Measurements from ENCODE around the gene PSMG1. TPM values are rescaled to one million over a fixed set of nuclear protein-coding genes. Genes with fewer than 3 reads are reported as not detected.

The PSMG1 gene
- total RNA-seq, 1 experiment from 2014 or later = 78.8 TPM

GRCh38 chr21:39153842-39154241 is 29.4 kb downstream of the PSMG1 start:
- no peak overlapping the region for H3K23ac ChIP-seq (ENCODE audit: insufficient read length, low read depth, low read length)
- H2AFZ ChIP-seq (ENCODE audit: low read length) = no peak overlapping the region

More at GRCh38 chr21:39153842-39154241, 29.4 kb downstream of the PSMG1 start:
- Histone ChIP-seq H3K9ac (ENCODE audit: extremely low read depth, insufficient read length, low read length) (no peak overlapping the region), H2AK5ac (ENCODE audit: insufficient read length, low read length) (no peak overlapping the region), H4K91ac (ENCODE audit: insufficient read length, low read depth, low read length) (no peak overlapping the region), H4K8ac (replicated peaks; ENCODE audit: insufficient read length, low read depth, low read length) (no peak overlapping the region), H2BK15ac (ENCODE audit: low read depth, low read length) (no peak overlapping the region), H4K5ac (ENCODE audit: insufficient read length, low read depth, low read length) (no peak overlapping the region), H3K27me3 (ENCODE audit: insufficient read depth, low read length) (no peaks in the 10 kb centered on the region), H3K79me2 (ENCODE audit: insufficient read depth, low read length) (no peaks in the 10 kb centered on the region), H2BK120ac (ENCODE audit: low read depth, low read length, poor library complexity, severe bottlenecking) (no peak overlapping the region), H3K79me1 (ENCODE audit: insufficient read depth, low read depth, low read length, poor library complexity, severe bottlenecking) (no peaks in the 10 kb centered on the region), H3K18ac (ENCODE audit: insufficient read length, low read depth, low read length) (no peak overlapping the region), H2BK12ac (ENCODE audit: insufficient read length, low read depth, low read length) (no peak overlapping the region), H2BK5ac (ENCODE audit: insufficient read length, low read length) (no peak overlapping the region), H3T11ph (ENCODE audit: low read length) (no peak overlapping the region), H3K9me3 (ENCODE audit: control insufficient read depth, low read depth, low read length) (no peaks in the 10 kb centered on the region), H3K4me1 (ENCODE audit: insufficient read depth, low read length) (no peaks in the 10 kb centered on the region), H3K56ac (ENCODE audit: insufficient read length, low read depth, low read length) (no peak overlapping the region), H3K27ac (ENCODE audit: insufficient read length, low read depth, low read length) (no peak overlapping the region), H4K20me1 (ENCODE audit: control insufficient read depth, insufficient read depth, insufficient read length) (no peaks in the 10 kb centered on the region), H3K23me2 (ENCODE audit: insufficient read length, low read depth, low read length, poor library complexity, severe bottlenecking) (no peaks in the 10 kb centered on the region), H2BK20ac (ENCODE audit: low read depth, low read length, poor library complexity, severe bottlenecking) (no peak overlapping the region), H3K14ac (ENCODE audit: insufficient read depth, low read length) (no peak overlapping the region), H3K4ac (ENCODE audit: low read depth, low read length) (no peak overlapping the region), H3K4me2 (ENCODE audit: insufficient read depth, insufficient read length, low read length) (no peak overlapping the region)
- H3K4me3 Mint-ChIP-seq = no peak overlapping the region
- H3K36me3 Mint-ChIP-seq (ENCODE audit: insufficient read depth in 1 of 3, low read depth in 3 of 3) = peaks cover 3 to 10% (median 4%) of the 10 kb centered on the region in 3 experiments; a peak in 5 of 7 replicates
- TF ChIP-seq, protein P1, sequence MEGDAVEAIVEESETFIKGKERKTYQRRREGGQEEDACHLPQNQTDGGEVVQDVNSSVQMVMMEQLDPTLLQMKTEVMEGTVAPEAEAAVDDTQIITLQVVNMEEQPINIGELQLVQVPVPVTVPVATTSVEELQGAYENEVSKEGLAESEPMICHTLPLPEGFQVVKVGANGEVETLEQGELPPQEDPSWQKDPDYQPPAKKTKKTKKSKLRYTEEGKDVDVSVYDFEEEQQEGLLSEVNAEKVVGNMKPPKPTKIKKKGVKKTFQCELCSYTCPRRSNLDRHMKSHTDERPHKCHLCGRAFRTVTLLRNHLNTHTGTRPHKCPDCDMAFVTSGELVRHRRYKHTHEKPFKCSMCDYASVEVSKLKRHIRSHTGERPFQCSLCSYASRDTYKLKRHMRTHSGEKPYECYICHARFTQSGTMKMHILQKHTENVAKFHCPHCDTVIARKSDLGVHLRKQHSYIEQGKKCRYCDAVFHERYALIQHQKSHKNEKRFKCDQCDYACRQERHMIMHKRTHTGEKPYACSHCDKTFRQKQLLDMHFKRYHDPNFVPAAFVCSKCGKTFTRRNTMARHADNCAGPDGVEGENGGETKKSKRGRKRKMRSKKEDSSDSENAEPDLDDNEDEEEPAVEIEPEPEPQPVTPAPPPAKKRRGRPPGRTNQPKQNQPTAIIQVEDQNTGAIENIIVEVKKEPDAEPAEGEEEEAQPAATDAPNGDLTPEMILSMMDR (conservative IDR thresholded peaks at IDR 0.05) = no peak
- H3K27me3 Mint-ChIP-seq (ENCODE audit: low read depth) = no peaks in the 10 kb centered on the region; the same call in 1 of the 2 replicates
- peaks cover 9 to 15% of the 10 kb centered on the region in 2 experiments for H3K9me3 Mint-ChIP-seq
- no peaks in the 10 kb centered on the region for H3K4me1 Mint-ChIP-seq
- WGBS (ENCODE audit: extremely low coverage, insufficient read length, low lambda C conversion rate) = no CpG with 5 or more reads among the region's 2 CpGs
- no peak overlapping the region for H3K27ac Mint-ChIP-seq
- no peak for DNase-seq

All from H9 (cell line).